ENCODE results near the gene FGGY. TPM values are rescaled to one million over a fixed set of nuclear protein-coding genes. Genes with fewer than 3 reads are reported as not detected.

The FGGY gene
- total RNA-seq, 2 experiments from 2014 or later, result 8.5 to 9.4 TPM

- peaks cover 28% of the 10 kb centered on the region for H3K4me1 Mint-ChIP-seq (ENCODE audit: low read depth)
- H3K27ac Mint-ChIP-seq, result no peak overlapping the region
- ATAC-seq (no peak), DNase-seq (no peak)
- peaks cover 40% of the 10 kb centered on the region for H3K36me3 Mint-ChIP-seq (ENCODE audit: low read depth)
- ChIA-PET CTCF (interaction anchor here (3.4 kb wide), 1 partner anchor 392 kb away, joined by 12 read pairs; no protein-coding TSS in a partner anchor), POLR2A (no interaction called here)
- peaks cover 28% of the 10 kb centered on the region for H3K9me3 Mint-ChIP-seq (ENCODE audit: insufficient read depth)
- no peaks in the 10 kb centered on the region for H3K27me3 Mint-ChIP-seq (ENCODE audit: low read depth)
- no peak overlapping the region for H3K4me3 Mint-ChIP-seq
Measured at GRCh38 chr1:59307591-59307990, 10.7 kb downstream of the FGGY start.

GRCh38 chr1:59308839-59309238, 11.9 kb downstream of the FGGY start:
- ChIA-PET CTCF (interaction anchor here (1.1 to 3.4 kb wide), 2 partner anchors 13 to 390 kb away, joined by 5 to 12 read pairs; no protein-coding TSS in a partner anchor), POLR2A (no interaction called here)
- no peaks in the 10 kb centered on the region for H3K27me3 Mint-ChIP-seq (ENCODE audit: low read depth)
- no peak for DNase-seq
- no peak for ATAC-seq
- H3K36me3 Mint-ChIP-seq (ENCODE audit: low read depth), result peaks cover 39% of the 10 kb centered on the region
- peaks cover 28% of the 10 kb centered on the region for H3K9me3 Mint-ChIP-seq (ENCODE audit: insufficient read depth)
- H3K4me1 Mint-ChIP-seq (ENCODE audit: low read depth), result peaks cover 28% of the 10 kb centered on the region
- no peak overlapping the region for H3K27ac Mint-ChIP-seq
- H3K4me3 Mint-ChIP-seq, result no peak overlapping the region

GRCh38 chr1:59309392-59309791, 12.5 kb downstream of the FGGY start:
- H3K27ac Mint-ChIP-seq, result no peak overlapping the region
- H3K4me1 Mint-ChIP-seq (ENCODE audit: low read depth), result peaks cover 29% of the 10 kb centered on the region
- ATAC-seq, result no peak
- no peaks in the 10 kb centered on the region for H3K27me3 Mint-ChIP-seq (ENCODE audit: low read depth)
- POLR2A ChIA-PET, result no interaction called here
- CTCF ChIA-PET, result interaction anchor here (1.0 to 3.4 kb wide), 2 partner anchors 19 to 390 kb away, joined by 3 to 12 read pairs; no protein-coding TSS in a partner anchor
- H3K4me3 Mint-ChIP-seq, result no peak overlapping the region
- no peak for DNase-seq
- H3K9me3 Mint-ChIP-seq (ENCODE audit: insufficient read depth), result peaks cover 23% of the 10 kb centered on the region
- peaks cover 35% of the 10 kb centered on the region for H3K36me3 Mint-ChIP-seq (ENCODE audit: low read depth)

- ChIA-PET CTCF (interaction anchor here (1.0 to 3.4 kb wide), 2 partner anchors 18 to 389 kb away, joined by 3 to 12 read pairs; no protein-coding TSS in a partner anchor), POLR2A (no interaction called here)
- Mint-ChIP-seq H3K27me3 (ENCODE audit: low read depth) (no peaks in the 10 kb centered on the region), H3K4me1 (ENCODE audit: low read depth) (peaks cover 35% of the 10 kb centered on the region), H3K4me3 (no peak overlapping the region), H3K9me3 (ENCODE audit: insufficient read depth) (peaks cover 17% of the 10 kb centered on the region), H3K36me3 (ENCODE audit: low read depth) (peaks cover 31% of the 10 kb centered on the region), H3K27ac (no peak overlapping the region)
- ATAC-seq, result no peak
- DNase-seq, result no peak
Measured at GRCh38 chr1:59309795-59310548, 13.1 kb downstream of the FGGY start.

GRCh38 chr1:59310549-59311250, 13.8 kb downstream of the FGGY start:
- H3K4me3 Mint-ChIP-seq, result no peak overlapping the region
- POLR2A ChIA-PET, result no interaction called here

DNA sequence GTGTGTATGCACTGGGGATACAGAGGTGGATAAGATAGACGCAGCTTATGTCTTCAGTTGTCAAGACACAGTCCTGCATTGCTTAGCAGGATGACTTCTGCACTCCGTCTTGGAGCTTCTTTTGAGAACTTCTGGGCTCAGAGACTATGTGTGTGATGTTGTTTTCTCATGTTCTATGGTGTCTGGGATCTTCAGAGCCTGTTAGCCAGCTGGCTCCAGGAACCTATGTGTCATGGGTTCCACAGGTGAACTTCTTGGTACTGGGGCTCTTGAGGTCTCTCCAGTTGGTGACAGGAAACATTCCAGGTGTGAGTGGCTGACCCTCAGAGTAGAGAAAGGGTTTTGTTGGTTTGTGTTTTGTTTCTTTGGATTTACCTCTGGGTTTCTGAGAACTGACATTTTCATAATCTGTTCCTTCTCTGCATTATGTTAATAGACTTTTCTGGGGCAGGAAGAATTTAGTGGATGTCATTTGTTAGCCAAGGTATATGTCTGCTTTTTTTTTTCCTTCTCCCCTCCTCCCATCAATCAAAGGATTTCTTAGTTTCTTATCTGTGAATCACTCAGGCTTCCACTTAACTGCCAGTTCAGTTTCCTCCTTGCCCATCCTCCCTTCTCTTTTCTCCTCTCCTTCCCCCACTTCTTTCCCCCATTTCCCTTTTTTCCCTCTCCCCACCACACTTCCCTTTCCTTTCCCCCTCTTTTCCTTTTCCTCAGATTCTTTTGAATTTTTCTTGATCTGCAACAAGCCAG, 18.1 kb downstream of the FGGY start:
- H3K4me3 Mint-ChIP-seq, result no peak overlapping the region
- H3K4me1 Mint-ChIP-seq (ENCODE audit: low read depth), result peaks cover 48% of the 10 kb centered on the region
- CTCF ChIA-PET, result interaction anchor here (1.4 kb wide), 1 partner anchor 14 kb away, joined by 3 read pairs; no protein-coding TSS in a partner anchor
- H3K27ac Mint-ChIP-seq, result no peak overlapping the region
- DNase-seq, result no peak
- H3K36me3 Mint-ChIP-seq (ENCODE audit: low read depth), result peaks cover 10% of the 10 kb centered on the region
- H3K27me3 Mint-ChIP-seq (ENCODE audit: low read depth), result no peaks in the 10 kb centered on the region
- ATAC-seq, result no peak
- H3K9me3 Mint-ChIP-seq (ENCODE audit: insufficient read depth), result no peaks in the 10 kb centered on the region
- POLR2A ChIA-PET, result interaction anchor here (0.9 to 1.8 kb wide), 2 partner anchors 19 to 531 kb away, joined by 3 to 6 read pairs; partner anchors contain the start of gene JUN

More at GRCh38 chr1:59310549-59311250, 13.8 kb downstream of the FGGY start:
- CTCF ChIA-PET, result no interaction called here
- H3K27me3 Mint-ChIP-seq (ENCODE audit: low read depth), result no peaks in the 10 kb centered on the region
- H3K4me1 Mint-ChIP-seq (ENCODE audit: low read depth), result peaks cover 43% of the 10 kb centered on the region
- H3K36me3 Mint-ChIP-seq (ENCODE audit: low read depth), result peaks cover 25% of the 10 kb centered on the region
- H3K27ac Mint-ChIP-seq, result no peak overlapping the region
- DNase-seq, result no peak
- peaks cover 10% of the 10 kb centered on the region for H3K9me3 Mint-ChIP-seq (ENCODE audit: insufficient read depth)
- ATAC-seq, result no peak

DNA sequence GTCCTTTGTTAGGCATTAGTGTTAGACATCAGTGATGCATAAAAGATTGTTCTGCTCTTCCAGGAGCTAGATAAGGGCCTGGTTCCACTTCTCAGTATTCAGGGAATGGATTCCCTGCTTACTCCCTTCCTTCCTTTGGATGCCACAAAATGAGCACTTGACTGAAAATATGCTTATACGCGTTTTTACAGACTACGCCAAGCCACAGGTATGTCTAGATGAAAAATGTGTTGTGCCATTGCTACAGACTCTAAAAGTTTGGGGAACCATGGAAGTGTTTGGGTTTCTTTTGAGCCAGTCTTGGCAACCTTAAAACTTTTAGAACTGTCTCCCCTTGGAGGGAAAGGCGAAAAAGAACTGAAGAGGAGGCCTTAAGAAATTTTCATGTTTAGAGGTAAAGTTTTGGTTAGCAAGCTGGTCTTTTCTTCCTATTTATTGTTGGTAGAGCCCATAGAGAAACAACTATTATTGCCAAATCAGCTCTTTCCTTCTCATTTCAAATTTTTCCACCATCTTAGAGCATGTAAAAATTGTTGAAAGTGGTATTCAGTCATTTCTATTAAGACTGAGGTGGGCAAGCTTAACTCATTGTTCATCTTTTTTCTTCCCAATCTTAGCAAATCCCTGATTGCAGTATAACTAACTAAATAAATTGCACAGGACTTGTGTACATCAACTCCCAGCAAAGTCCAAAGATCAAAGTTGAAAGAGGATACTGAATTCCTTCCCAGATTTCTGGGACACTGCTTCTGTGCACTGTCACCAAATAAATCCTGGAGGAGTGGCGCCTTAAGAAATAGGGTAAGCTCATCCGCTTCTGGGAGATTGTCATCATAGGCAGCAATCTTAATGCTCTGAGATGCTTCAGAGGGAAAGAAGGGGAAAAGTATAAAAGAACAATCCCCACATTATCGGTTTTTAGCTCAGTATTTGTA, 18.9 kb downstream of the FGGY start:
- DNase-seq (no peak), ATAC-seq (no peak)
- ChIA-PET CTCF (interaction anchor here (1.4 to 1.6 kb wide), 2 partner anchors 12 to 15 kb away, joined by 3 to 5 read pairs; no protein-coding TSS in a partner anchor), POLR2A (interaction anchor here (0.9 to 1.8 kb wide), 2 partner anchors 20 to 532 kb away, joined by 3 to 6 read pairs; partner anchors contain the start of gene JUN)
- Mint-ChIP-seq H3K36me3 (ENCODE audit: low read depth) (peaks cover 10% of the 10 kb centered on the region), H3K27me3 (ENCODE audit: low read depth) (no peaks in the 10 kb centered on the region), H3K4me1 (ENCODE audit: low read depth) (peaks cover 43% of the 10 kb centered on the region), H3K27ac (no peak overlapping the region), H3K9me3 (ENCODE audit: insufficient read depth) (no peaks in the 10 kb centered on the region), H3K4me3 (no peak overlapping the region)

DNA sequence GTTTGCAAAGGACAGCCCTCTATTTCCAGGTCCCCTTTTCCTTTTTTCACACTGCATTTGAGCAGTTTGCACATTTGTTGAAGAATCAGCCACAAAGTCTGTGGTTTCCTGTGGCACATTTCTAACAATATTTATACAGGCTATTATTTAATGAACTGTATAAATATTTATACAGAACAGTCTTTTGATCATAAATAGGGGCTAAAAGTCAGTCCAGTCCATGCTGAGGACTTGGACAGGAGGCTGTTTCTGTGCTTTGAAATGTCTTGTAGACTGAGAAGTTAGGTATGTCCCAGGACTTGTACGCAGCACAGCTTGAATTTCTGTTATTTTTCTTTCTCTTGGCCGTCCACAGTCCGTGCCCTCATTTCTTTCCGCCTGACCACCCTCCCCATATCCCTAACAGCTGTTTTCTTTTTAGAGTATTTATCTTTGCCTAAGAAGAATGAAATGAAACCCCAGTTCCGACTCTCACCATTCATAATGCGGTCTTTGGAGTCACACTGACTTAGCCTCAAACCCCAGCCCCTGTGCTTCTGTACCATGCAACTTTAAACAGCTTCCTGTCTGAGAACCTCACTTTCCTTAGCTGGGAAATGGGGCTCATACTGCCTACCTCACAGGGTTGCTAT, 19.7 kb downstream of the FGGY start:
- H3K27ac Mint-ChIP-seq, result peak overlapping the region; percentile 21
- ChIA-PET CTCF (interaction anchor here (1.4 to 1.6 kb wide), 2 partner anchors 12 to 16 kb away, joined by 3 to 5 read pairs; no protein-coding TSS in a partner anchor), POLR2A (interaction anchor here (1.8 kb wide), 1 partner anchor 533 kb away, joined by 6 read pairs; the partner anchor contains the start of gene JUN)
- peaks cover 43% of the 10 kb centered on the region for H3K4me1 Mint-ChIP-seq (ENCODE audit: low read depth)
- DNase-seq (no peak), ATAC-seq (peak; percentile 47)
- H3K9me3 Mint-ChIP-seq (ENCODE audit: insufficient read depth), result no peaks in the 10 kb centered on the region
- H3K27me3 Mint-ChIP-seq (ENCODE audit: low read depth), result no peaks in the 10 kb centered on the region
- H3K36me3 Mint-ChIP-seq (ENCODE audit: low read depth), result peaks cover 10% of the 10 kb centered on the region
- peak overlapping the region; percentile 9 for H3K4me3 Mint-ChIP-seq

DNA sequence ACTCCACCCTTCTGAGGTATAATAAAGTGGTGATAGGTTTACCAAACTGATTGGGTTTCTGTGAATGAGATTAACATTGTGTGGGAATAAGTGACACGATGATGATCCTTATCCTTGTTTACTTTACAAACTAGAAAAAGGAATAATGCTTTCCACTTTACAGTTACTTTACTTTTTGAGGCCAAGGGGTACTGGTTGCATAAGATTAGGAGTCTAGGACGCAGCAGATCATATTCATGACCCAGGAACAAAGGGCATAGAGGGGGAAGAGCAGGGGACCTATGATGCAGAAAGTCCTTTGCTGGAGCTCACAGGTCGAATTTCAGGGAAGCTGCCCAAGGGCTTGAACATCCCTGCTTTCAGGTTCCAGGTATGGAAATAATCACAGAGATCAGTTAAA, 20.4 kb downstream of the FGGY start:
- Mint-ChIP-seq H3K36me3 (ENCODE audit: low read depth) (peaks cover 6% of the 10 kb centered on the region), H3K9me3 (ENCODE audit: insufficient read depth) (no peaks in the 10 kb centered on the region), H3K27me3 (ENCODE audit: low read depth) (no peaks in the 10 kb centered on the region), H3K4me1 (ENCODE audit: low read depth) (peaks cover 40% of the 10 kb centered on the region), H3K27ac (no peak overlapping the region), H3K4me3 (no peak overlapping the region)
- POLR2A ChIA-PET, result no interaction called here
- CTCF ChIA-PET, result interaction anchor here (1.6 kb wide), 1 partner anchor 11 kb away, joined by 5 read pairs; no protein-coding TSS in a partner anchor
- no peak for ATAC-seq
- DNase-seq, result no peak

- H3K4me3 Mint-ChIP-seq, result no peak overlapping the region
- H3K4me1 Mint-ChIP-seq (ENCODE audit: low read depth), result peaks cover 39% of the 10 kb centered on the region
- CTCF ChIA-PET, result no interaction called here
- POLR2A ChIA-PET, result no interaction called here
- H3K27me3 Mint-ChIP-seq (ENCODE audit: low read depth), result no peaks in the 10 kb centered on the region
- H3K27ac Mint-ChIP-seq, result no peak overlapping the region
- no peak for ATAC-seq
- H3K9me3 Mint-ChIP-seq (ENCODE audit: insufficient read depth), result no peaks in the 10 kb centered on the region
- no peak for DNase-seq
- peaks cover 6% of the 10 kb centered on the region for H3K36me3 Mint-ChIP-seq (ENCODE audit: low read depth)
Measured at GRCh38 chr1:59317780-59318179, 20.9 kb downstream of the FGGY start.

Measured in activated CD8-positive, alpha-beta T cell treated with anti-CD3 and anti-CD28 coated beads, Interleukin-2, amount 10 ng/mL, durations not matched to agents 7 days and 5 days (primary cell).